ENCODE measurements around the gene PARVA. TPM values are rescaled to one million over a fixed set of nuclear protein-coding genes. Genes with fewer than 3 reads are reported as not detected.

PARVA gene
- total RNA-seq, 2 donors from 2014 or later = 55.9 to 58.1 TPM

GRCh38 chr11:12508151-12508751 is 130.9 kb downstream of the PARVA start:
- no peak for DNase-seq (ENCODE audit: low spot score)
- no peaks in the 10 kb centered on the region for H3K27me3 ChIP-seq
- H3K4me3 ChIP-seq = no peak overlapping the region
- peaks cover 0 to 19% of the 10 kb centered on the region in 2 donors for H3K4me1 ChIP-seq
- peaks cover 34% of the 10 kb centered on the region for H3K36me3 ChIP-seq
- no peaks in the 10 kb centered on the region for H3K9me3 ChIP-seq
- H3K27ac ChIP-seq = peak overlapping the region; percentile 25 to 54
- TF ChIP-seq CTCF (IDR thresholded peaks at IDR 0.05) = no peak

DNA sequence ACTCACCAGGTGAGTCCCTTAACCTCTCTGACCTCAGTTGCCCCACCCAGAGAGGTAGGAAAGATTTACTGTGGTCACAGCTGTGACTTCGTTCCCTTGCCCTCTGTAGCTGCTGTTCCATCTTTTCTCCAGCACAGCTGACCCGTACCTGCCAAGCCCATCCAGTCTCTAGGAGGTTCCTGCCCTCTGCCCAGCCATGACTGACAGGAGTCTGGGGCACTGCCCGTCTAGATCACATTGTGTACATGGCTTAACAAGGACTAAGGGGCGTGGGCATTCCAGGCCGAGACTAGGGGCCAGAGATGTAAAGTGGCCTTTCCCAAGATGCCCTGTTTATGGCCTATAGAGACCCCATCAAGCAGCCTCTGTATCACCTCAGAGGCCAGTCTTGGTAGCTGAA is 132.0 kb downstream of the PARVA start:
- peaks cover 33% of the 10 kb centered on the region for H3K36me3 ChIP-seq
- no peak for DNase-seq (ENCODE audit: low spot score)
- H3K4me1 ChIP-seq = peaks cover 0 to 14% of the 10 kb centered on the region in 2 donors
- H3K27ac ChIP-seq = no peak overlapping the region
- H3K4me3 ChIP-seq = no peak overlapping the region
- TF ChIP-seq CTCF (IDR thresholded peaks at IDR 0.05) = no peak
- no peaks in the 10 kb centered on the region for H3K9me3 ChIP-seq
- H3K27me3 ChIP-seq = no peaks in the 10 kb centered on the region

DNA sequence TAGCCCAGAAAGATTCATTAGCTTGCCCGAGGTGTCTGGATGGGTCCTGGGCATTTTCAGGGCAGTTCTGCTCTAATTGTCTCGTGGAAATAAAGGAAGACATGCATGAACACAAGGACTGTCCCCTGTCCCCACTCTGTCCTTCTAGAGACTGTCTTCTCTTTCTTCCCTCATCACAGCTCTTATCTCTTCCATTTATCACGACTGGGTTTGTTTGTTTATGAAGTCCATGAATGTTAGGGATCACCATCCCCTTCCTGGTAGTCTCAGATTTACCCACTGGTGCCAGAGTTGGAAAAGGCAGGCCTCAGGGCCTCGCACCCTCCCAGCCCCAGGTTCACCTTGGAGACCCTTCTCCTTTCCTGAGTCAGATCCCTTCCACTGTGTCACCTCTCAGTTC is 134.8 kb downstream of the PARVA start:
- Histone ChIP-seq H3K36me3 (peaks cover 19% of the 10 kb centered on the region), H3K4me1 (peaks cover 0 to 7% of the 10 kb centered on the region in 2 donors), H3K9me3 (no peaks in the 10 kb centered on the region), H3K4me3 (no peak overlapping the region), H3K27ac (no peak overlapping the region), H3K27me3 (no peaks in the 10 kb centered on the region)
- DNase-seq (ENCODE audit: low spot score) = no peak
- TF ChIP-seq CTCF (IDR thresholded peaks at IDR 0.05) = no peak

DNA sequence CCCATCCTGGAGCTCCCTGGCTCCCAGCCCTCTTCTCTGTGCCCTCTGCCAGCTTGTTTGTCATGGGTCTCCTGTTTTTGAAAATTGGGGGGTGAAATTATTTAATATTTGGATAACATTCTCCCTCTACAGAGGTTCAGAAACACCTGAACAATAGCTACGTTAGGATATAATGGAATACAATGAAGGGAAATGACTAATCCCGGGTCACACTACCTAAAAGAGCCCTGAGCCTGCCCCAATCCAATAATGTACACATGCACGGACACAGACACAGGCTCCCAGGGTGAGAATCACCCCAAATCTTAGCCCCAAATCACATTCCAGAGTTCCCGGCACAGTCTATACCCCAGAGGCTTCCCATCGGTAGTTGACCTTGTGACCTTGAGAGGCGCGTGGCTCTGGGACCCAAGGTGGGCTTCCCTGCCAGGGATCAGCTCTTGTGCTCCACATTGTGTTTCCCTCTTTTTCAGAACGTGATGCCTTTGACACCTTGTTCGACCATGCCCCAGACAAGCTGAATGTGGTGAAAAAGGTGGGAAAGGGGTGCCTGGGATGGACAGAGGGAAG is 135.5 kb downstream of the PARVA start:
- Histone ChIP-seq H3K9me3 (no peaks in the 10 kb centered on the region), H3K4me1 (peaks cover 0 to 7% of the 10 kb centered on the region in 2 donors), H3K27me3 (no peaks in the 10 kb centered on the region), H3K36me3 (peaks cover 24% of the 10 kb centered on the region), H3K27ac (no peak overlapping the region), H3K4me3 (no peak overlapping the region)
- no peak for TF ChIP-seq CTCF (IDR thresholded peaks at IDR 0.05)
- no peak for DNase-seq (ENCODE audit: low spot score)

DNA sequence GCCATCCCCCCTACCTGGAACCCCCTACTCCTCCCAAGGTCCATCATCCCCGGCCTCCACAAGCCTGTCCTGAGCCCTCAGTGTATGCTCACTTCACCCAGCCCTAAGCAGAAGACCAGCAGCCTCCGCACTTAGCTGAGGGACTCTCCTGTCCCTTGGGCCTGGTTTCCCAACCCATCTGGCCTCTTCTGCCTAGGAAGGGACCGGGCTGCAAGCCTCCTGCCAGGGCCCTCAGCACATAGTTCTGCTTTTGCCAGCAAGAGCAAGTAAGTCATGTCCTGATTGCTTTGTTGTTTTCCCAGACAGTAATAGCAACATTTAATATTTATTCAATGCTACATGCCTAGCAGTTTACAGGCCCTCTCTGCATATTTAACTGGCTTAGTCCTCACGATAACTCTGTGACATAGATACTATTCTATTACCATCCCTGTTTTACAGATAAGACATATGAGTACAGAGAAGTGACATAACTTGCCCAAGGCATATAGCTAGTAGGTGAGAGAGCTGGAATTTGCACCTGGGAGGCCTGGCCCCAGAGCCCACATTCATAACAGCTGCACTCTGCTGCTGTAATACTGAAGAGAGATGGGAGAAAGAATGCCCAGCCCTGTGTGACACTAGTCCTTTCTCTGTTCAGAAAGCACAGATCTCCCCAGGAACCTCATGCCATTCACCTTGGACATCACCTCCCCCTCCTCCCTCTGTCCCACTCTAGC is 139.2 kb downstream of the PARVA start:
- TF ChIP-seq CTCF (IDR thresholded peaks at IDR 0.05) = no peak
- no peak overlapping the region for H3K27ac ChIP-seq
- H3K36me3 ChIP-seq = peaks cover 34% of the 10 kb centered on the region

More for the DNA sequence above, 139.2 kb downstream of the PARVA start:
- Histone ChIP-seq H3K4me3 (no peak overlapping the region), H3K27me3 (no peaks in the 10 kb centered on the region), H3K4me1 (no peaks in the 10 kb centered on the region), H3K9me3 (no peaks in the 10 kb centered on the region)
- no peak for DNase-seq (ENCODE audit: low spot score)

Measured in right atrium auricular region (tissue), 2 donors.